ENCODE measurements around the gene SLC22A13. TPM values are rescaled to one million over a fixed set of nuclear protein-coding genes. Genes with fewer than 3 reads are reported as not detected.
"Not testable (repeated sequence)": the region's sequence is repeated elsewhere in the genome, so short reads cannot be mapped to it uniquely, and the experiment has no call there.

The SLC22A13 gene
- total and polyA plus RNA-seq, 2 of the 4 experiments (the other 2 are of a cell fraction), result under 0.01 to 0.22 TPM

DNA sequence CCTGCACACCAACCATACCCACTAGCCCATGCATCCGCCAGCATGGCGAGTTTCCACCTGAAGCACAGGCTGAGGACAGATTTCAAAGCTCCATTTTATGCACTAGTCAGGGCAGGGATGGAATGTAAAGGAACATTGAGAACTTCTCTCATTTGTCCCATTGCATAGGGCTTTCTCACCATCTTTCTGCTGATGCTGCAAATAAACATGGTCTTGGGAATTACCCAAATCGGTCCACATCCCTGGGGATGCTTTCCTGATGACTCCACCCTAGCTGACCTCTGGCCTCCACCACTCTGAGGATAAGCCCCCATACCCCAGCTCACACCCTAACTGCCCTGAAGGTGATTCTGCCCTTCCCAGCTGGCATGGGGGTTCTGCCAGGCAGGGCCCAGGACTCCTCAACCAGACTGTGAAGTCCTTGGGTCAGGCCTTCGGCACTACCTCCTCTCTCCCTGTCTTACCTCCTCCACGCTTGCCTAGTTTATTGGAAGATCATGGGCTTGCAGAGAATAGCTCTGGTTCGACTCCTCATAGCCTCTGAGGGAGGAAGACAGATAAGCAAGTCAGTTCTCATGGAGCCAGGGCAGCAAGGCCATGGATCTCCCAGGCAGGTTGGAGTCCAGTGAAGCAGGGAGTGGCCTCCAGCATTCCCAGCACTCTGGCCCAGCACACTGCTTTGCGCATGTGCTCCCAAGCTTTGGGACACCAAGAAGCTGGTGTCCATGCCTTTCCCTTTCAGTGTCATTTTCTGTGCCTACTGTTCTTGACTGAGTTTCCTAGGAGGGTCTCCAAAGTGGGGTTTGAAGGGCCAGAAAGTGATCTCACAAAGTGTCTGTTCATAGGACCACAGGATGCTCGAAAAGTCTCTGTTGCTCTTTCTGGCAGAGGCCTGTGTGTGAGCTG lies 53.4 kb downstream of the SLC22A13 start:
- no peak overlapping the region for H3K23ac ChIP-seq (ENCODE audit: low read depth, low read length)
- H4K5ac ChIP-seq (ENCODE audit: low read depth, low read length), result no peak overlapping the region
- no peak overlapping the region for H2BK20ac ChIP-seq (ENCODE audit: low read depth, low read length)
- H2AK5ac ChIP-seq (ENCODE audit: low read depth, low read length), result no peak overlapping the region
- no peaks in the 10 kb centered on the region; the same call in 1 of the 2 replicates for H3K9me3 ChIP-seq (ENCODE audit: control insufficient read depth, insufficient read depth, low read length)
- H2AK9ac ChIP-seq (replicated peaks; ENCODE audit: low read depth, low read length, poor library complexity), result peak overlapping the region; percentile 24
- no peak overlapping the region for H3K4ac ChIP-seq (ENCODE audit: low read depth, low read length)
- H3K14ac ChIP-seq (replicated peaks; ENCODE audit: low read depth, low read length), result no peak overlapping the region
- H3K4me2 ChIP-seq (ENCODE audit: low read depth, low read length), result no peak overlapping the region
- no peaks in the 10 kb centered on the region for H3K79me1 ChIP-seq (ENCODE audit: low read depth in 1 of 2, low read length in 2 of 2)
- ATAC-seq (ENCODE audit: low read depth) (no peak), DNase-seq (no peak)
- H3K36me3 ChIP-seq (ENCODE audit: control insufficient read depth, insufficient read depth, low read length), result no peaks in the 10 kb centered on the region
- in situ Hi-C loops (cut with MboI; ENCODE audit: low sequenced_read_pairs) (no loop called here), intact Hi-C loops (cut with micrococcal nuclease) (no loop called here), dilution Hi-C loops (cut with HindIII; ENCODE audit: low sequenced_read_pairs, unreplicated experiment) (no loop called here)
- 49% methylated on average over 2 of the region's 8 CpGs; no CpG with 5 or more reads in 1 of the 2 experiments for WGBS, 2 experiments (ENCODE audit: extremely low coverage in 2 of 2, insufficient read length in 1 of 2)
- peaks cover 8% of the 10 kb centered on the region for H3K27me3 ChIP-seq (ENCODE audit: control insufficient read depth, insufficient read depth, low read length)
- no peak overlapping the region for H3K27ac ChIP-seq (ENCODE audit: insufficient read depth, low read length)
- H3K9me1 ChIP-seq (ENCODE audit: insufficient read depth, low read length), result no peaks in the 10 kb centered on the region
- POLR2A ChIA-PET (ENCODE audit: unreplicated experiment), result no interaction called here
- H2BK5ac ChIP-seq (ENCODE audit: low read depth, low read length, poor library complexity, severe bottlenecking), result no peak overlapping the region
- H3K56ac ChIP-seq (ENCODE audit: extremely low read depth, insufficient read depth, low read length), result no peak overlapping the region
- H4K20me1 ChIP-seq (ENCODE audit: insufficient read depth, low read length), result no peaks in the 10 kb centered on the region
- H2BK120ac ChIP-seq (ENCODE audit: low read depth, low read length), result no peak overlapping the region
- CTCF ChIA-PET, result no interaction called here
- no peak overlapping the region for H2BK15ac ChIP-seq (ENCODE audit: low read depth, low read length)
- H4K8ac ChIP-seq (ENCODE audit: low read depth in 2 of 2, low read length in 2 of 2), result no peak overlapping the region
- H2AFZ ChIP-seq (replicated peaks; ENCODE audit: low read length, poor library complexity), result no peak overlapping the region
- no peak overlapping the region for H3K9ac ChIP-seq (ENCODE audit: low read depth, low read length)
- no peak overlapping the region for H4K91ac ChIP-seq (ENCODE audit: insufficient read depth, low read depth, low read length)
- BruUV-seq (replicated peaks), result no TSS peak
- no peak for TF ChIP-seq BHLHE40 (IDR thresholded peaks at IDR 0.05; ENCODE audit: low read depth, low read length)
- TF ChIP-seq MXI1 (IDR thresholded peaks at IDR 0.05; ENCODE audit: borderline replicate concordance, low read depth, low read length), result no peak
- no peak for TF ChIP-seq SMC3 (IDR thresholded peaks at IDR 0.05; ENCODE audit: low read depth, low read length)
- TF ChIP-seq MAFK (IDR thresholded peaks at IDR 0.05; ENCODE audit: low read depth, low read length), result peak; percentile 85
- TF ChIP-seq CHD1 (IDR thresholded peaks at IDR 0.05; ENCODE audit: low read depth, low read length), result no peak
- H3K18ac ChIP-seq (ENCODE audit: low read depth, low read length), result no peak overlapping the region
- H3K4me1 ChIP-seq (ENCODE audit: control insufficient read depth, insufficient read depth, low read length), result no peaks in the 10 kb centered on the region
- H3K4me3 ChIP-seq (ENCODE audit: insufficient read depth, low read depth, low read length), result no peak overlapping the region

- H3K14ac ChIP-seq (replicated peaks; ENCODE audit: low read depth, low read length); H2AFZ ChIP-seq (replicated peaks; ENCODE audit: low read length, poor library complexity); H3K9me3 ChIP-seq (ENCODE audit: control insufficient read depth, insufficient read depth, low read length); H3K4me2 ChIP-seq (ENCODE audit: low read depth, low read length); H3K4me3 ChIP-seq (ENCODE audit: insufficient read depth, low read depth, low read length); H4K91ac ChIP-seq (ENCODE audit: insufficient read depth, low read depth, low read length); H2BK20ac ChIP-seq (ENCODE audit: low read depth, low read length); dilution Hi-C loops (cut with HindIII; ENCODE audit: low sequenced_read_pairs, unreplicated experiment); H3K4me1 ChIP-seq (ENCODE audit: control insufficient read depth, insufficient read depth, low read length); H4K8ac ChIP-seq (ENCODE audit: low read depth in 2 of 2, low read length in 2 of 2); BruUV-seq (replicated peaks); ATAC-seq (ENCODE audit: low read depth); H3K79me1 ChIP-seq (ENCODE audit: low read depth in 1 of 2, low read length in 2 of 2); H3K36me3 ChIP-seq (ENCODE audit: control insufficient read depth, insufficient read depth, low read length); H3K27ac ChIP-seq (ENCODE audit: insufficient read depth, low read length); H3K56ac ChIP-seq (ENCODE audit: extremely low read depth, insufficient read depth, low read length); H3K18ac ChIP-seq (ENCODE audit: low read depth, low read length); H4K20me1 ChIP-seq (ENCODE audit: insufficient read depth, low read length); H3K9ac ChIP-seq (ENCODE audit: low read depth, low read length); H2BK120ac ChIP-seq (ENCODE audit: low read depth, low read length); H2AK9ac ChIP-seq (replicated peaks; ENCODE audit: low read depth, low read length, poor library complexity); H3K4ac ChIP-seq (ENCODE audit: low read depth, low read length); H2AK5ac ChIP-seq (ENCODE audit: low read depth, low read length); DNase-seq; intact Hi-C loops (cut with micrococcal nuclease); H3K23ac ChIP-seq (ENCODE audit: low read depth, low read length); CTCF ChIA-PET; H2BK5ac ChIP-seq (ENCODE audit: low read depth, low read length, poor library complexity, severe bottlenecking); H4K5ac ChIP-seq (ENCODE audit: low read depth, low read length); H3K9me1 ChIP-seq (ENCODE audit: insufficient read depth, low read length); POLR2A ChIA-PET (ENCODE audit: unreplicated experiment); H2BK15ac ChIP-seq (ENCODE audit: low read depth, low read length); H3K27me3 ChIP-seq (ENCODE audit: control insufficient read depth, insufficient read depth, low read length); in situ Hi-C loops (cut with MboI; ENCODE audit: low sequenced_read_pairs): not testable (repeated sequence)
- WGBS, 2 experiments (ENCODE audit: extremely low coverage in 2 of 2, insufficient read length in 1 of 2), result no CpG with 5 or more reads among the region's 4 CpGs
Measured at GRCh38 chr3:38320638-38321037, 55.0 kb downstream of the SLC22A13 start.

Data from IMR-90 (cell line).